ENCODE results near the gene HMGN4.

DNA sequence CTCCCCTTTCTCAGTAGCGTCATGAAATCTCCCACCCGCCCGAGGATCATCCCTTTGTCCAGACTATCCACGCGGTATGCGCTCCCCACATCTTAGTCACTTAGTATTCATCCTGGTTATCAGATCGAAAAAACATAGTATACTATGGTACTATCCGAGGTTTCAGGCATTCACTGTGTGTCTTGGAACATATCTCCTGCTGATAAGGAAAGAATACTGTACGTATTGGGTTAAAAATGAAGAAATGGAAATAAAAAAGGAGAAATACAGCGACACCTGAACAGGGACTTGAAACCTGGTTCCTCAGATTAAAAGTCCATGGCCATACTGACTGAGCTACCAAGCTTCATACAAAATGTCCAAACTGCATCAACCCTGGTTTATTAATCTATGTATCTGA lies 14.0 kb downstream of the HMGN4 start:
- TF ChIP-seq POLR2A (IDR thresholded peaks at IDR 0.05) (no peak), POLR2AphosphoS5 (IDR thresholded peaks at IDR 0.05) (no peak)
- TF ChIP-seq, protein P1, sequence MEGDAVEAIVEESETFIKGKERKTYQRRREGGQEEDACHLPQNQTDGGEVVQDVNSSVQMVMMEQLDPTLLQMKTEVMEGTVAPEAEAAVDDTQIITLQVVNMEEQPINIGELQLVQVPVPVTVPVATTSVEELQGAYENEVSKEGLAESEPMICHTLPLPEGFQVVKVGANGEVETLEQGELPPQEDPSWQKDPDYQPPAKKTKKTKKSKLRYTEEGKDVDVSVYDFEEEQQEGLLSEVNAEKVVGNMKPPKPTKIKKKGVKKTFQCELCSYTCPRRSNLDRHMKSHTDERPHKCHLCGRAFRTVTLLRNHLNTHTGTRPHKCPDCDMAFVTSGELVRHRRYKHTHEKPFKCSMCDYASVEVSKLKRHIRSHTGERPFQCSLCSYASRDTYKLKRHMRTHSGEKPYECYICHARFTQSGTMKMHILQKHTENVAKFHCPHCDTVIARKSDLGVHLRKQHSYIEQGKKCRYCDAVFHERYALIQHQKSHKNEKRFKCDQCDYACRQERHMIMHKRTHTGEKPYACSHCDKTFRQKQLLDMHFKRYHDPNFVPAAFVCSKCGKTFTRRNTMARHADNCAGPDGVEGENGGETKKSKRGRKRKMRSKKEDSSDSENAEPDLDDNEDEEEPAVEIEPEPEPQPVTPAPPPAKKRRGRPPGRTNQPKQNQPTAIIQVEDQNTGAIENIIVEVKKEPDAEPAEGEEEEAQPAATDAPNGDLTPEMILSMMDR (IDR thresholded peaks at IDR 0.05): no peak

Data from prostate gland (tissue), 2 donors.